H9 (cell line): Measurements from ENCODE around the gene TMEM82. TPM values are rescaled to one million over a fixed set of nuclear protein-coding genes. Genes with fewer than 3 reads are reported as not detected.
A peak's percentile ranks its signal among the peaks of the same experiment; 100 is the strongest.

ENCODE experiments used
- DNase-seq: peaks from one replicate; pipeline ENCODE4 v3.0.0-alpha.2; 2017
- H2AFZ ChIP-seq: one replicate; pipeline ENCODE4 v1.6.1; 2013; ENCODE audit warnings: mild to moderate bottlenecking, low read length, control low read depth, moderate library complexity
- H2AK5ac ChIP-seq: 2 replicates; pipeline ENCODE4 v1.6.1; 2013; ENCODE audit warnings: low read length, control low read depth, mixed read lengths; ENCODE audit not compliant: insufficient read length
- H2BK120ac ChIP-seq: one replicate; pipeline ENCODE4 v1.6.1; 2013; ENCODE audit warnings: low read depth, mild to moderate bottlenecking, low read length, control low read depth, inconsistent platforms; ENCODE audit not compliant: poor library complexity, severe bottlenecking
- H2BK12ac ChIP-seq: 2 replicates; pipeline ENCODE4 v1.6.1; 2013; ENCODE audit warnings: low read length, control low read depth, mixed read lengths, low read depth; ENCODE audit not compliant: insufficient read length
- H2BK15ac ChIP-seq: 2 replicates; pipeline ENCODE4 v1.6.1; 2013; ENCODE audit warnings: low read depth, low read length, control low read depth
- H2BK20ac ChIP-seq: one replicate; pipeline ENCODE4 v1.6.1; 2013; ENCODE audit warnings: low read depth, mild to moderate bottlenecking, low read length, control low read depth, inconsistent platforms; ENCODE audit not compliant: poor library complexity, severe bottlenecking
- H2BK5ac ChIP-seq: 2 replicates; pipeline ENCODE4 v1.6.1; 2013; ENCODE audit warnings: low read length, control low read depth, mixed read lengths; ENCODE audit not compliant: insufficient read length
- H3K14ac ChIP-seq: 2 replicates; pipeline ENCODE4 v1.6.1; 2013; ENCODE audit warnings: low read length, control low read depth; ENCODE audit not compliant: insufficient read depth
- H3K18ac ChIP-seq: 2 replicates; pipeline ENCODE4 v1.6.1; 2013; ENCODE audit warnings: low read depth, mild to moderate bottlenecking, mixed read lengths, low read length, control low read depth; ENCODE audit not compliant: insufficient read length
- H3K23ac ChIP-seq: 2 replicates; pipeline ENCODE4 v1.6.1; 2013; ENCODE audit warnings: low read length, control low read depth, mixed read lengths, low read depth; ENCODE audit not compliant: insufficient read length
- H3K23me2 ChIP-seq: 2 replicates; pipeline ENCODE4 v1.6.1; 2013; ENCODE audit warnings: low read depth, mild to moderate bottlenecking, mixed read lengths, low read length, control low read depth; ENCODE audit not compliant: insufficient read length, poor library complexity, severe bottlenecking
- H3K27ac ChIP-seq: 2 replicates; pipeline ENCODE4 v1.5.1; 2013; ENCODE audit warnings: low read length, control low read depth, mixed read lengths, low read depth; ENCODE audit not compliant: insufficient read length
- H3K27me3 ChIP-seq: 2 replicates; pipeline ENCODE4 v1.6.1; 2013; ENCODE audit warnings: low read length, control low read depth, inconsistent platforms; ENCODE audit not compliant: insufficient read depth
- H3K4ac ChIP-seq: 2 replicates; pipeline ENCODE4 v1.6.1; 2013; ENCODE audit warnings: low read depth, mild to moderate bottlenecking, control low read depth, inconsistent platforms, low read length, moderate library complexity
- H3K4me1 ChIP-seq: 2 replicates; pipeline ENCODE4 v1.6.1; 2013; ENCODE audit warnings: low read length, control low read depth, inconsistent platforms; ENCODE audit not compliant: insufficient read depth
- H3K4me2 ChIP-seq: 2 replicates; pipeline ENCODE4 v1.6.1; 2013; ENCODE audit warnings: low read length, control low read depth, mixed read lengths; ENCODE audit not compliant: insufficient read length, insufficient read depth
- H3K56ac ChIP-seq: 2 replicates; pipeline ENCODE4 v1.6.1; 2013; ENCODE audit warnings: low read depth, mild to moderate bottlenecking, mixed read lengths, low read length, control low read depth; ENCODE audit not compliant: insufficient read length
- H3K79me1 ChIP-seq: 2 replicates; pipeline ENCODE4 v1.6.1; 2013; ENCODE audit warnings: low read depth, mild to moderate bottlenecking, moderate library complexity, low read length, control low read depth, inconsistent platforms; ENCODE audit not compliant: insufficient read depth, poor library complexity, severe bottlenecking
- H3K79me2 ChIP-seq: 2 replicates; pipeline ENCODE4 v1.6.1; 2013; ENCODE audit warnings: low read length, control low read depth, inconsistent platforms; ENCODE audit not compliant: insufficient read depth
- H3K9ac ChIP-seq: 2 replicates; pipeline ENCODE4 v1.6.1; 2013; ENCODE audit warnings: low read length, control low read depth, mixed read lengths; ENCODE audit not compliant: insufficient read length; ENCODE audit errors: extremely low read depth
- H3K9me3 ChIP-seq: one replicate; pipeline ENCODE4 v1.6.1; 2013; ENCODE audit warnings: low read depth, low read length, inconsistent platforms; ENCODE audit not compliant: control insufficient read depth
- H3T11ph ChIP-seq: one replicate; pipeline ENCODE4 v1.6.1; 2013; ENCODE audit warnings: mild to moderate bottlenecking, low read length, control low read depth, inconsistent platforms
- H4K20me1 ChIP-seq: one replicate; pipeline ENCODE4 v1.6.1; 2013; ENCODE audit not compliant: control insufficient read depth, insufficient read length, insufficient read depth
- H4K5ac ChIP-seq: 2 replicates; pipeline ENCODE4 v1.6.1; 2013; ENCODE audit warnings: low read depth, mild to moderate bottlenecking, mixed read lengths, low read length, control low read depth; ENCODE audit not compliant: insufficient read length
- H4K8ac ChIP-seq: replicated peaks from 2 replicates; pipeline ENCODE4 v1.6.1; 2013; ENCODE audit warnings: low read length, control low read depth, mixed read lengths, low read depth; ENCODE audit not compliant: insufficient read length
- H4K91ac ChIP-seq: 2 replicates; pipeline ENCODE4 v1.6.1; 2013; ENCODE audit warnings: low read depth, mild to moderate bottlenecking, moderate library complexity, mixed read lengths, low read length, control low read depth; ENCODE audit not compliant: insufficient read length
- H3K27ac Mint-ChIP-seq, 3 experiments: 2 replicates in 2 of 3; 3 replicates in 1 of 3; pipeline ENCODE4 v1.8.0; 2020 to 2021; ENCODE audit warnings: mixed read lengths in 3 of 3, mild to moderate bottlenecking in 1 of 3, moderate library complexity in 1 of 3
- H3K27me3 Mint-ChIP-seq: 2 replicates; pipeline ENCODE4 v1.8.0; 2021; ENCODE audit warnings: low read depth, mild to moderate bottlenecking, moderate library complexity, mixed read lengths
- H3K36me3 Mint-ChIP-seq, 3 experiments: 2 replicates in 2 of 3; 3 replicates in 1 of 3; pipeline ENCODE4 v1.8.0; 2020 to 2021; ENCODE audit warnings: low read depth in 3 of 3, mixed read lengths in 3 of 3; ENCODE audit not compliant: insufficient read depth in 1 of 3
- H3K4me1 Mint-ChIP-seq, 2 experiments: 2 replicates each; pipeline ENCODE4 v1.8.0; 2020; ENCODE audit warnings: mixed read lengths in 2 of 2
- H3K4me3 Mint-ChIP-seq, 2 experiments: 2 replicates in 1 of 2; 3 replicates in 1 of 2; pipeline ENCODE4 v1.8.0; 2020 to 2021; ENCODE audit warnings: mild to moderate bottlenecking in 2 of 2, mixed read lengths in 2 of 2, moderate library complexity in 1 of 2
- H3K9me3 Mint-ChIP-seq, 2 experiments: 2 replicates in 1 of 2; 3 replicates in 1 of 2; pipeline ENCODE4 v1.8.0; 2020; ENCODE audit warnings: mild to moderate bottlenecking in 2 of 2, mixed read lengths in 2 of 2, moderate library complexity in 1 of 2
- WGBS: extraction: QIAGEN DNeasy Blood & Tissue Kit; methylation state at CpG from one replicate; pipeline ENCODE4 v1.1.7; 2013; ENCODE audit warnings: missing lambda C conversion rate, low lambda C conversion rate, mixed read lengths; ENCODE audit not compliant: insufficient read length; ENCODE audit errors: extremely low coverage; 5-methylcytosine and 5-hydroxymethylcytosine counted together
- total RNA-seq: library from RNA; stranded (reverse); gene quantifications from 2 replicates; pipeline ENCODE4 v1.2.1, GENCODE V29; 2021
- TF ChIP-seq, protein P1 (sequence below): fragments of 200-600 bp; sonication (generic); conservative IDR thresholded peaks from 3 replicates; pipeline ENCODE4 v1.8.0; 2021; ENCODE audit warnings: antibody characterized with exemption, mild to moderate bottlenecking

TMEM82 gene
- total RNA-seq, 1 experiment from 2014 or later, result 1.4 TPM

DNA sequence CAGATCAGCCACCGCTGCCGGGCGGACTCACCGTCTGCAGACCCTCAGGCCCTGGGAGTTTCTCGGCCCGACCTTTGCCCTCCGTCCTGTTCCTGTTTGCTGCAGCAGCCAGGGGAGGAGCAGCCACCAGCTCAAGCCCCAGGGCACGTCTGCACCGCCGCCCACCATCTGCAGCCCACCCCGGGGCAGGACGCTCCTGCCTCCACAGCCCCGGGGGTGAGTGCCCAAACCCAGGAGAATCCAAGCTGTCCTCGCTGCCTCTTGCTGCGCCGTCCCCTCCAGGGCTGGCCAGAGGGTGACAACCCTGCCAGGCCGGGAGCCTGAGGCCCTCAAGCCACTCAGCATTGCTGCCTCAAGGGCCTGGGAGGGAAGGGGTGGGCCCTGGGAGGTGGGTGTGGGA lies 7.4 kb upstream of the TMEM82 start:
- TF ChIP-seq, protein P1, sequence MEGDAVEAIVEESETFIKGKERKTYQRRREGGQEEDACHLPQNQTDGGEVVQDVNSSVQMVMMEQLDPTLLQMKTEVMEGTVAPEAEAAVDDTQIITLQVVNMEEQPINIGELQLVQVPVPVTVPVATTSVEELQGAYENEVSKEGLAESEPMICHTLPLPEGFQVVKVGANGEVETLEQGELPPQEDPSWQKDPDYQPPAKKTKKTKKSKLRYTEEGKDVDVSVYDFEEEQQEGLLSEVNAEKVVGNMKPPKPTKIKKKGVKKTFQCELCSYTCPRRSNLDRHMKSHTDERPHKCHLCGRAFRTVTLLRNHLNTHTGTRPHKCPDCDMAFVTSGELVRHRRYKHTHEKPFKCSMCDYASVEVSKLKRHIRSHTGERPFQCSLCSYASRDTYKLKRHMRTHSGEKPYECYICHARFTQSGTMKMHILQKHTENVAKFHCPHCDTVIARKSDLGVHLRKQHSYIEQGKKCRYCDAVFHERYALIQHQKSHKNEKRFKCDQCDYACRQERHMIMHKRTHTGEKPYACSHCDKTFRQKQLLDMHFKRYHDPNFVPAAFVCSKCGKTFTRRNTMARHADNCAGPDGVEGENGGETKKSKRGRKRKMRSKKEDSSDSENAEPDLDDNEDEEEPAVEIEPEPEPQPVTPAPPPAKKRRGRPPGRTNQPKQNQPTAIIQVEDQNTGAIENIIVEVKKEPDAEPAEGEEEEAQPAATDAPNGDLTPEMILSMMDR, result no peak
- Mint-ChIP-seq H3K9me3 (no peaks in the 10 kb centered on the region), H3K4me3 (no peak overlapping the region), H3K4me1 (peaks cover 5 to 10% of the 10 kb centered on the region in 2 experiments), H3K27ac (0 out of 7 replicates have a peak overlapping the region, but pooled peaks of 1 of the 3 experiments have one; percentile 66), H3K27me3 (peaks cover 2% of the 10 kb centered on the region; the same call in 1 of the 2 replicates), H3K36me3 (peaks cover 6 to 21% (median 20%) of the 10 kb centered on the region in 3 experiments; a peak in 5 of 7 replicates)
- Histone ChIP-seq H2AK5ac (no peak overlapping the region), H3K4ac (no peak overlapping the region), H2AFZ (no peak overlapping the region), H4K91ac (no peak overlapping the region), H2BK5ac (no peak overlapping the region), H3K14ac (no peak overlapping the region), H4K20me1 (no peaks in the 10 kb centered on the region), H2BK20ac (no peak overlapping the region), H3K9ac (no peak overlapping the region), H2BK120ac (no peak overlapping the region), H3T11ph (no peak overlapping the region), H3K79me1 (no peaks in the 10 kb centered on the region), H3K9me3 (no peaks in the 10 kb centered on the region), H3K56ac (no peak overlapping the region), H3K18ac (no peak overlapping the region), H3K79me2 (no peaks in the 10 kb centered on the region), H3K27me3 (no peaks in the 10 kb centered on the region), H4K8ac (no peak overlapping the region), H3K4me1 (no peaks in the 10 kb centered on the region), H2BK12ac (no peak overlapping the region), H3K27ac (no peak overlapping the region), H4K5ac (no peak overlapping the region), H2BK15ac (no peak overlapping the region), H3K23me2 (no peaks in the 10 kb centered on the region), H3K4me2 (no peak overlapping the region), H3K23ac (no peak overlapping the region)
- no CpG with 5 or more reads among the region's 17 CpGs for WGBS
- no peak for DNase-seq
